ENCODE results near the gene HES5.

Gene HES5

GRCh38 chr1:2489615-2490014, 40.4 kb downstream of the HES5 start:
- TF ChIP-seq USF1 (IDR thresholded peaks at IDR 0.05) (no peak), RAD21 (IDR thresholded peaks at IDR 0.05; ENCODE audit: low read depth) (no peak), EGR1 (IDR thresholded peaks at IDR 0.05) (no peak), FOXM1 (IDR thresholded peaks at IDR 0.05; ENCODE audit: borderline replicate concordance, low read depth) (no peak), YY1 (IDR thresholded peaks at IDR 0.05; ENCODE audit: low read depth) (no peak), TAF1 (IDR thresholded peaks at IDR 0.05; ENCODE audit: low read depth) (no peak), TCF12 (IDR thresholded peaks at IDR 0.05; ENCODE audit: low read depth) (no peak)

GRCh38 chr1:2488688-2489087, 41.4 kb downstream of the HES5 start:
- TF ChIP-seq TEAD4 (IDR thresholded peaks at IDR 0.05) (no peak), YY1 (IDR thresholded peaks at IDR 0.05; ENCODE audit: low read depth) (no peak), TCF12 (IDR thresholded peaks at IDR 0.05; ENCODE audit: low read depth) (no peak), REST (IDR thresholded peaks at IDR 0.05; ENCODE audit: low read depth) (no peak), FOXM1 (IDR thresholded peaks at IDR 0.05; ENCODE audit: borderline replicate concordance, low read depth) (no peak), EP300 (IDR thresholded peaks at IDR 0.05; ENCODE audit: borderline replicate concordance) (no peak)

GRCh38 chr1:2486558-2486957, 43.5 kb downstream of the HES5 start:
- TF ChIP-seq YY1 (IDR thresholded peaks at IDR 0.05; ENCODE audit: low read depth) (no peak), TCF12 (IDR thresholded peaks at IDR 0.05; ENCODE audit: low read depth) (no peak), EP300 (IDR thresholded peaks at IDR 0.05; ENCODE audit: borderline replicate concordance) (no peak)

GRCh38 chr1:2486041-2486440, 44.0 kb downstream of the HES5 start:
- TF ChIP-seq FOXM1 (IDR thresholded peaks at IDR 0.05; ENCODE audit: borderline replicate concordance, low read depth) = no peak
- no peak for TF ChIP-seq TAF1 (IDR thresholded peaks at IDR 0.05; ENCODE audit: low read depth)
- TF ChIP-seq TCF12 (IDR thresholded peaks at IDR 0.05; ENCODE audit: low read depth) = no peak
- TF ChIP-seq USF1 (IDR thresholded peaks at IDR 0.05) = no peak
- no peak for TF ChIP-seq MAX (IDR thresholded peaks at IDR 0.05)
- no peak for TF ChIP-seq RAD21 (IDR thresholded peaks at IDR 0.05; ENCODE audit: low read depth)

GRCh38 chr1:2483970-2484369, 46.1 kb downstream of the HES5 start:
- TF ChIP-seq YY1 (IDR thresholded peaks at IDR 0.05; ENCODE audit: low read depth) (no peak), TAF1 (IDR thresholded peaks at IDR 0.05; ENCODE audit: low read depth) (no peak), CREB1 (IDR thresholded peaks at IDR 0.05; ENCODE audit: low read depth) (no peak), FOXM1 (IDR thresholded peaks at IDR 0.05; ENCODE audit: borderline replicate concordance, low read depth) (no peak), CEBPB (IDR thresholded peaks at IDR 0.05) (no peak), RAD21 (IDR thresholded peaks at IDR 0.05; ENCODE audit: low read depth) (no peak), USF1 (IDR thresholded peaks at IDR 0.05) (no peak), EP300 (IDR thresholded peaks at IDR 0.05; ENCODE audit: borderline replicate concordance) (no peak), EGR1 (IDR thresholded peaks at IDR 0.05) (no peak), TCF12 (IDR thresholded peaks at IDR 0.05; ENCODE audit: low read depth) (no peak), REST (IDR thresholded peaks at IDR 0.05; ENCODE audit: low read depth) (no peak)

- TF ChIP-seq TAF1 (IDR thresholded peaks at IDR 0.05; ENCODE audit: low read depth) (no peak), ZBTB7A (IDR thresholded peaks at IDR 0.05; ENCODE audit: low read depth) (no peak), REST (IDR thresholded peaks at IDR 0.05; ENCODE audit: low read depth) (no peak), CREB1 (IDR thresholded peaks at IDR 0.05; ENCODE audit: low read depth) (no peak), USF1 (IDR thresholded peaks at IDR 0.05) (no peak), CEBPB (IDR thresholded peaks at IDR 0.05) (no peak), EGR1 (IDR thresholded peaks at IDR 0.05) (no peak), NFIC (IDR thresholded peaks at IDR 0.05) (no peak), MAX (IDR thresholded peaks at IDR 0.05) (no peak), FOXM1 (IDR thresholded peaks at IDR 0.05; ENCODE audit: borderline replicate concordance, low read depth) (no peak)
These were observed 47.0 kb downstream of the HES5 start for GRCh38 chr1:2483026-2483425.
